ENCODE results near the gene APBB3. TPM values are rescaled to one million over a fixed set of nuclear protein-coding genes. Genes with fewer than 3 reads are reported as not detected.

APBB3 gene
- total and polyA plus RNA-seq, 9 of the 15 experiments (the other 6 are each of a cell fraction or from before 2014, with no cell fraction given): 0.17 to 24.3 (median 9.5) TPM

- peak; percentile 67; the same call in 1 of the 2 replicates for TF ChIP-seq TCF7 (IDR thresholded peaks at IDR 0.05; ENCODE audit: borderline replicate concordance)
- no peak for TF ChIP-seq FOS (IDR thresholded peaks at IDR 0.05; ENCODE audit: extremely low read depth, insufficient read length)
- no peak for TF ChIP-seq ZNF717 (CRISPR knock-in tag; IDR thresholded peaks at IDR 0.05)
- TF ChIP-seq ZNF232 (CRISPR knock-in tag; IDR thresholded peaks at IDR 0.05): 0 out of 2 replicates have a peak, but pooled peaks have one; percentile 70
- no peak for TF ChIP-seq PHB2 (IDR thresholded peaks at IDR 0.05; ENCODE audit: low read depth)
- peak; percentile 83 for TF ChIP-seq MTA2 (IDR thresholded peaks at IDR 0.05; ENCODE audit: low read depth)
- TF ChIP-seq SMARCA5 (IDR thresholded peaks at IDR 0.05): no peak
- TF ChIP-seq, protein P1, sequence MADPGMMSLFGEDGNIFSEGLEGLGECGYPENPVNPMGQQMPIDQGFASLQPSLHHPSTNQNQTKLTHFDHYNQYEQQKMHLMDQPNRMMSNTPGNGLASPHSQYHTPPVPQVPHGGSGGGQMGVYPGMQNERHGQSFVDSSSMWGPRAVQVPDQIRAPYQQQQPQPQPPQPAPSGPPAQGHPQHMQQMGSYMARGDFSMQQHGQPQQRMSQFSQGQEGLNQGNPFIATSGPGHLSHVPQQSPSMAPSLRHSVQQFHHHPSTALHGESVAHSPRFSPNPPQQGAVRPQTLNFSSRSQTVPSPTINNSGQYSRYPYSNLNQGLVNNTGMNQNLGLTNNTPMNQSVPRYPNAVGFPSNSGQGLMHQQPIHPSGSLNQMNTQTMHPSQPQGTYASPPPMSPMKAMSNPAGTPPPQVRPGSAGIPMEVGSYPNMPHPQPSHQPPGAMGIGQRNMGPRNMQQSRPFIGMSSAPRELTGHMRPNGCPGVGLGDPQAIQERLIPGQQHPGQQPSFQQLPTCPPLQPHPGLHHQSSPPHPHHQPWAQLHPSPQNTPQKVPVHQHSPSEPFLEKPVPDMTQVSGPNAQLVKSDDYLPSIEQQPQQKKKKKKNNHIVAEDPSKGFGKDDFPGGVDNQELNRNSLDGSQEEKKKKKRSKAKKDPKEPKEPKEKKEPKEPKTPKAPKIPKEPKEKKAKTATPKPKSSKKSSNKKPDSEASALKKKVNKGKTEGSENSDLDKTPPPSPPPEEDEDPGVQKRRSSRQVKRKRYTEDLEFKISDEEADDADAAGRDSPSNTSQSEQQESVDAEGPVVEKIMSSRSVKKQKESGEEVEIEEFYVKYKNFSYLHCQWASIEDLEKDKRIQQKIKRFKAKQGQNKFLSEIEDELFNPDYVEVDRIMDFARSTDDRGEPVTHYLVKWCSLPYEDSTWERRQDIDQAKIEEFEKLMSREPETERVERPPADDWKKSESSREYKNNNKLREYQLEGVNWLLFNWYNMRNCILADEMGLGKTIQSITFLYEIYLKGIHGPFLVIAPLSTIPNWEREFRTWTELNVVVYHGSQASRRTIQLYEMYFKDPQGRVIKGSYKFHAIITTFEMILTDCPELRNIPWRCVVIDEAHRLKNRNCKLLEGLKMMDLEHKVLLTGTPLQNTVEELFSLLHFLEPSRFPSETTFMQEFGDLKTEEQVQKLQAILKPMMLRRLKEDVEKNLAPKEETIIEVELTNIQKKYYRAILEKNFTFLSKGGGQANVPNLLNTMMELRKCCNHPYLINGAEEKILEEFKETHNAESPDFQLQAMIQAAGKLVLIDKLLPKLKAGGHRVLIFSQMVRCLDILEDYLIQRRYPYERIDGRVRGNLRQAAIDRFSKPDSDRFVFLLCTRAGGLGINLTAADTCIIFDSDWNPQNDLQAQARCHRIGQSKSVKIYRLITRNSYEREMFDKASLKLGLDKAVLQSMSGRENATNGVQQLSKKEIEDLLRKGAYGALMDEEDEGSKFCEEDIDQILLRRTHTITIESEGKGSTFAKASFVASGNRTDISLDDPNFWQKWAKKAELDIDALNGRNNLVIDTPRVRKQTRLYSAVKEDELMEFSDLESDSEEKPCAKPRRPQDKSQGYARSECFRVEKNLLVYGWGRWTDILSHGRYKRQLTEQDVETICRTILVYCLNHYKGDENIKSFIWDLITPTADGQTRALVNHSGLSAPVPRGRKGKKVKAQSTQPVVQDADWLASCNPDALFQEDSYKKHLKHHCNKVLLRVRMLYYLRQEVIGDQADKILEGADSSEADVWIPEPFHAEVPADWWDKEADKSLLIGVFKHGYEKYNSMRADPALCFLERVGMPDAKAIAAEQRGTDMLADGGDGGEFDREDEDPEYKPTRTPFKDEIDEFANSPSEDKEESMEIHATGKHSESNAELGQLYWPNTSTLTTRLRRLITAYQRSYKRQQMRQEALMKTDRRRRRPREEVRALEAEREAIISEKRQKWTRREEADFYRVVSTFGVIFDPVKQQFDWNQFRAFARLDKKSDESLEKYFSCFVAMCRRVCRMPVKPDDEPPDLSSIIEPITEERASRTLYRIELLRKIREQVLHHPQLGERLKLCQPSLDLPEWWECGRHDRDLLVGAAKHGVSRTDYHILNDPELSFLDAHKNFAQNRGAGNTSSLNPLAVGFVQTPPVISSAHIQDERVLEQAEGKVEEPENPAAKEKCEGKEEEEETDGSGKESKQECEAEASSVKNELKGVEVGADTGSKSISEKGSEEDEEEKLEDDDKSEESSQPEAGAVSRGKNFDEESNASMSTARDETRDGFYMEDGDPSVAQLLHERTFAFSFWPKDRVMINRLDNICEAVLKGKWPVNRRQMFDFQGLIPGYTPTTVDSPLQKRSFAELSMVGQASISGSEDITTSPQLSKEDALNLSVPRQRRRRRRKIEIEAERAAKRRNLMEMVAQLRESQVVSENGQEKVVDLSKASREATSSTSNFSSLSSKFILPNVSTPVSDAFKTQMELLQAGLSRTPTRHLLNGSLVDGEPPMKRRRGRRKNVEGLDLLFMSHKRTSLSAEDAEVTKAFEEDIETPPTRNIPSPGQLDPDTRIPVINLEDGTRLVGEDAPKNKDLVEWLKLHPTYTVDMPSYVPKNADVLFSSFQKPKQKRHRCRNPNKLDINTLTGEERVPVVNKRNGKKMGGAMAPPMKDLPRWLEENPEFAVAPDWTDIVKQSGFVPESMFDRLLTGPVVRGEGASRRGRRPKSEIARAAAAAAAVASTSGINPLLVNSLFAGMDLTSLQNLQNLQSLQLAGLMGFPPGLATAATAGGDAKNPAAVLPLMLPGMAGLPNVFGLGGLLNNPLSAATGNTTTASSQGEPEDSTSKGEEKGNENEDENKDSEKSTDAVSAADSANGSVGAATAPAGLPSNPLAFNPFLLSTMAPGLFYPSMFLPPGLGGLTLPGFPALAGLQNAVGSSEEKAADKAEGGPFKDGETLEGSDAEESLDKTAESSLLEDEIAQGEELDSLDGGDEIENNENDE (IDR thresholded peaks at IDR 0.05; ENCODE audit: low read depth, low read length): no peak
- peak; percentile 97 for TF ChIP-seq MYC (IDR thresholded peaks at IDR 0.05; ENCODE audit: low read depth, low read length)
- TF ChIP-seq MYC (CRISPR knock-in tag; IDR thresholded peaks at IDR 0.05; ENCODE audit: borderline replicate concordance, low read depth): peak; percentile 64
- TF ChIP-seq SP2 (IDR thresholded peaks at IDR 0.05; ENCODE audit: extremely low read depth, low read depth, low read length, poor library complexity, severe bottlenecking): no peak
- TF ChIP-seq, protein P2, sequence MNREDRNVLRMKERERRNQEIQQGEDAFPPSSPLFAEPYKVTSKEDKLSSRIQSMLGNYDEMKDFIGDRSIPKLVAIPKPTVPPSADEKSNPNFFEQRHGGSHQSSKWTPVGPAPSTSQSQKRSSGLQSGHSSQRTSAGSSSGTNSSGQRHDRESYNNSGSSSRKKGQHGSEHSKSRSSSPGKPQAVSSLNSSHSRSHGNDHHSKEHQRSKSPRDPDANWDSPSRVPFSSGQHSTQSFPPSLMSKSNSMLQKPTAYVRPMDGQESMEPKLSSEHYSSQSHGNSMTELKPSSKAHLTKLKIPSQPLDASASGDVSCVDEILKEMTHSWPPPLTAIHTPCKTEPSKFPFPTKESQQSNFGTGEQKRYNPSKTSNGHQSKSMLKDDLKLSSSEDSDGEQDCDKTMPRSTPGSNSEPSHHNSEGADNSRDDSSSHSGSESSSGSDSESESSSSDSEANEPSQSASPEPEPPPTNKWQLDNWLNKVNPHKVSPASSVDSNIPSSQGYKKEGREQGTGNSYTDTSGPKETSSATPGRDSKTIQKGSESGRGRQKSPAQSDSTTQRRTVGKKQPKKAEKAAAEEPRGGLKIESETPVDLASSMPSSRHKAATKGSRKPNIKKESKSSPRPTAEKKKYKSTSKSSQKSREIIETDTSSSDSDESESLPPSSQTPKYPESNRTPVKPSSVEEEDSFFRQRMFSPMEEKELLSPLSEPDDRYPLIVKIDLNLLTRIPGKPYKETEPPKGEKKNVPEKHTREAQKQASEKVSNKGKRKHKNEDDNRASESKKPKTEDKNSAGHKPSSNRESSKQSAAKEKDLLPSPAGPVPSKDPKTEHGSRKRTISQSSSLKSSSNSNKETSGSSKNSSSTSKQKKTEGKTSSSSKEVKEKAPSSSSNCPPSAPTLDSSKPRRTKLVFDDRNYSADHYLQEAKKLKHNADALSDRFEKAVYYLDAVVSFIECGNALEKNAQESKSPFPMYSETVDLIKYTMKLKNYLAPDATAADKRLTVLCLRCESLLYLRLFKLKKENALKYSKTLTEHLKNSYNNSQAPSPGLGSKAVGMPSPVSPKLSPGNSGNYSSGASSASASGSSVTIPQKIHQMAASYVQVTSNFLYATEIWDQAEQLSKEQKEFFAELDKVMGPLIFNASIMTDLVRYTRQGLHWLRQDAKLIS (CRISPR knock-in tag; IDR thresholded peaks at IDR 0.05): peak; percentile 88
- peak; percentile 99 for TF ChIP-seq CXXC5 (CRISPR knock-in tag; IDR thresholded peaks at IDR 0.05)
Measured at GRCh38 chr5:140564196-140565023, at the start of gene APBB3, which contains the start of gene SLC35A4 (continued).

All from K562 (cell line).